SK-N-MC (cell line): ENCODE measurements around the gene TMEM132E.

Source experiments
- DNase-seq: peaks from one replicate; pipeline ENCODE4 v3.0.0-alpha.2; 2011; ENCODE audit warnings: low read depth, low spot score
- H3K27ac ChIP-seq: fragments of 200-600 bp; sonication (generic); 2 replicates; pipeline ENCODE4 v1.5.1; 2016; ENCODE audit warnings: mixed run types
- H3K36me3 ChIP-seq: fragments of 200-600 bp; sonication (generic); 2 replicates; pipeline ENCODE4 v1.6.1; 2017; ENCODE audit warnings: antibody characterized with exemption, low read length, mixed read lengths; ENCODE audit not compliant: insufficient read depth
- H3K4me3 ChIP-seq: fragments of 200-600 bp; sonication (generic); 2 replicates; pipeline ENCODE4 v1.5.1; 2016
- H3K9ac ChIP-seq: fragments of 200-600 bp; sonication (generic); 2 replicates; pipeline ENCODE4 v1.8.0; 2017; ENCODE audit warnings: mixed run types, mixed read lengths; ENCODE audit not compliant: insufficient read length
- H3K9me3 ChIP-seq: fragments of 200-600 bp; sonication (generic); 2 replicates; pipeline ENCODE4 v1.6.1; 2017; ENCODE audit warnings: low read depth, mild to moderate bottlenecking, antibody characterized with exemption, low read length, moderate library complexity, mixed read lengths
- EZH2 ChIP-seq: fragments of 200-600 bp; sonication (generic); IDR thresholded peaks from one replicate; pipeline ENCODE4 v1.6.1; 2017; ENCODE audit warnings: antibody characterized with exemption
- FOXP2 ChIP-seq: optimal IDR thresholded peaks from 2 replicates; pipeline ENCODE3; 2011; ENCODE audit warnings: mild to moderate bottlenecking, moderate library complexity; ENCODE audit not compliant: insufficient read depth; ENCODE audit errors: extremely low read length, control extremely low read depth
- POLR2AphosphoS5 ChIP-seq: IDR thresholded peaks from 2 replicates; pipeline ENCODE4 v1.6.1; 2012; ENCODE audit warnings: mild to moderate bottlenecking, low read depth, low read length, borderline replicate concordance

TMEM132E gene

DNA sequence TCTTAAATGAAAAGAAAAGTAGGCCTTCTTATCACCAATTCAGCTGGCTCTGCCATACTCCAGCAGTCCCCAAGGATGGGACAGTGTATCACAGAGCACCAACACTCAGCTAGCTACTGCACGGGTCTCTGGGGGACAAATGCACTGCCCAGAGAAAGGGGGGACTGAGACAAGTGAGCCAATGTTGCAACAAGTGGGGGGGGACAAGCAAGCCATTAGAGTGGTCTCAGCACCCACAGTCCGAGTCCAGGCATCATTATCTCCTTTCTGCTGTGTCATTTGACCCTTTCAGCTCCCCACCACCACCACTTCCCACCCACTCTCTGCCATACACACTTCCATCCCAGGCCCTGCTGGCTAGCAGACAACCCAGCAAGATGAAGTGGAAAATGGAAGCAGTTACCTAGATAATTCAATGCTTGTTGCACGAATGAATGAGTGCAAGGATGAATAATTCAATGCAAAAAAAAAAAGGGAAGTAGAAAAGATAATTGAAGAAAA is 7.0 kb downstream of the TMEM132E start:
- no peak for DNase-seq
- Histone ChIP-seq H3K4me3 (no peak overlapping the region), H3K9me3 (no peaks in the 10 kb centered on the region), H3K36me3 (no peaks in the 10 kb centered on the region), H3K27ac (no peak overlapping the region), H3K9ac (no peak overlapping the region)
- TF ChIP-seq FOXP2: no peak
- no peak for TF ChIP-seq POLR2AphosphoS5
- no peak for TF ChIP-seq EZH2

DNA sequence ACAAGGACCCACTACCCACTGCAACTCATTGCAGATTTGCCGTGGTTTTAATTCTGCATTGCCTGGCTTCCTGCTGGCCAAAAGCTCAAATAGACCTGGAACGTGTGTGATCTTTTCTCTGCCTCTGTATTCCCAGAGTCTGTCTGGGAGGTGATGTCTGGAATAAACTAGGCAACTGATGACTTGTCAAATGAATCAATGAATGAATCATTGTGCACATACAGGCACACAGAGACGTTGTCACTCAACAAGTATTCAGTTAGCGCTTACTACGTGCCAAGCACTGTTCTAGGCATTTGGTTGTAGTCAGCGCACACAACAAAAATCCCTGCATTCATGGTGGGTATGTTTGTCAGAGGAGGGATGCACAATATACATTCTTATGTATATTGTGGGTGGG is 8.9 kb downstream of the TMEM132E start:
- no peaks in the 10 kb centered on the region for H3K9me3 ChIP-seq
- H3K36me3 ChIP-seq: no peaks in the 10 kb centered on the region
- no peak overlapping the region for H3K4me3 ChIP-seq
- no peak for DNase-seq
- no peak overlapping the region for H3K27ac ChIP-seq
- no peak overlapping the region for H3K9ac ChIP-seq
- TF ChIP-seq FOXP2 (no peak), EZH2 (no peak), POLR2AphosphoS5 (no peak)

DNA sequence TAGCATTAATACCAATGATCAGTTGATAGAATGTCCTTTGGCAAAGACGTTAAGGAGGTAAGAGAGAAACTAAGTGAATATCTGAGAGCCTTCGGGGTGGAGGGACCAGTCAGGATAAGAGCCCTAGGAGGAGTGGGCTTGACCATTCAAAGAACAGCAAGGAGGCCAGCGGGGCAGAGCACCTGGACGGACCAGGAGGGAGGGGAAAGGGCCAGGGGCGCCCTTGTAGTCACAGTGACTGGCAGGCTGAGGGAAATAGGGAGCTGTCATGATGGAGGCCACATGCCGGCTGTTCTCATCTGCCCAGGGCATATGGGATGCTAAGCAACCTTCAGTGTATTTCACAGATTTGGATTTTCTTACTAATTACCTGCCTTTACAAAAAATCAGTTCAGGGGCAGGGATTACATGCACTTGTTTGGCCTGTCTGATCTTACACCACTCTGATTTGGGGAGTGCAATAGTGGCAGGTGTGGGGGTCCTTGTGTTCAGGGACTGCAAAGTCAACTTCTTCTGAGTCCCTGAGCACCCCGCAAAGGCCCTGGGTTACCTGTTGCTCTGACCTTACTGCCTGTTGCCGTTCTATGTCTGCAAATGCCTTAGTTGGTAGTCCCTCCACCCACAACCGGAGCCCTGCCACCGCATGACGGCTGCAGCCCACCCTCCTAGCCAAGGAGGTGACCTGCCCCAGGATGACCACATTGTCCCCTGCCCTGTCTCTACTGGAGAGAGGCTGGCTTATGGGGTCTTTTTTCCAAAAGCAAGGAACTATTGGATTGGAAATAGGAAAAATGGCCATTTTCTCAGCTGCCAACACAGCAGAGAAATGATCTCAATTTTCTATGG is 10.0 kb downstream of the TMEM132E start:
- no peak for DNase-seq
- no peaks in the 10 kb centered on the region for H3K9me3 ChIP-seq
- no peak overlapping the region for H3K4me3 ChIP-seq
- no peak for TF ChIP-seq FOXP2
- no peak for TF ChIP-seq EZH2
- no peak for TF ChIP-seq POLR2AphosphoS5
- H3K36me3 ChIP-seq: no peaks in the 10 kb centered on the region
- no peak overlapping the region for H3K9ac ChIP-seq
- H3K27ac ChIP-seq: no peak overlapping the region

DNA sequence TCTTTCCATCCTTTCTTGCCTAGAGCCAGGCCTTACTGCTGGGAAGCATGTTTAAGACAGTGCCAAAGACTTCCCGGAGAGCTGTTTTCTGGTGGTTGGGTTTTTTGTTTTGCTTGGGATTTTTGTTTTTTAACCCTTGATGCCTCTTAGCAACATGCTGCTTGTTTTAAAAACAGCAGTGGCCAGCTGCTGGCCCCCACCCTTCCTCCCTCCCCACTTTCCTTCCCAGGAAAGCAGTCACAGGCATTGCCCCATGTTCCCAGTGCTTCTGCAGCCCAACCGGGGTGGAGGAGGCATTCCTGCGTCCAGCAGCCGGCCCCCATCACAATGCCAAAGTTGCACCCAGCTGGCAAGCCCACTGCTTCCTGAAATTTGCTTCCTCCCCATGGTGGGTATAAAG is 12.6 kb downstream of the TMEM132E start:
- Histone ChIP-seq H3K9ac (no peak overlapping the region), H3K36me3 (no peaks in the 10 kb centered on the region), H3K4me3 (no peak overlapping the region), H3K9me3 (no peaks in the 10 kb centered on the region), H3K27ac (no peak overlapping the region)
- no peak for TF ChIP-seq POLR2AphosphoS5
- no peak for DNase-seq

DNA sequence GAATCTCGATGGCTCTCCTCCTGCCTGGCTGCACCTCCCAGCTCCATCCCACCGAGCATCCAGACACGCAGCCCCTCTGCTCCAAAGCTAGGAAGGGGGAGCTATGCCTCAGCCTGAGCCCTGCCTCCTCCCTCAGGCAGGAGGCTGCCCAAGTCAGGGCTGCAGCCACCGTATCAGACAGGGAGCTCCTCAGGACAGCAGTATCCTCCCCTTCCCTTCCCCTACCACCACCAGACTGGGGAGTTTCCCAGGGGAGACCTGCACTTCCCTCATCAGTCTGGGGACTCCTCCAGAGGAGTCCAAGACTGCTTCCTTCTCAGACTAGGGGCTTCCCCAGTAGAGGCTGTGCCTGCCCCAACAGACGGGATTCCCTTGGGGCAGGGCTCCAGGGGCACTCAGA is 17.5 kb downstream of the TMEM132E start:
- no peak for DNase-seq
- TF ChIP-seq POLR2AphosphoS5 (no peak), EZH2 (no peak), FOXP2 (no peak)
- Histone ChIP-seq H3K27ac (no peak overlapping the region), H3K9ac (no peak overlapping the region), H3K9me3 (no peaks in the 10 kb centered on the region), H3K36me3 (no peaks in the 10 kb centered on the region), H3K4me3 (no peak overlapping the region)

DNA sequence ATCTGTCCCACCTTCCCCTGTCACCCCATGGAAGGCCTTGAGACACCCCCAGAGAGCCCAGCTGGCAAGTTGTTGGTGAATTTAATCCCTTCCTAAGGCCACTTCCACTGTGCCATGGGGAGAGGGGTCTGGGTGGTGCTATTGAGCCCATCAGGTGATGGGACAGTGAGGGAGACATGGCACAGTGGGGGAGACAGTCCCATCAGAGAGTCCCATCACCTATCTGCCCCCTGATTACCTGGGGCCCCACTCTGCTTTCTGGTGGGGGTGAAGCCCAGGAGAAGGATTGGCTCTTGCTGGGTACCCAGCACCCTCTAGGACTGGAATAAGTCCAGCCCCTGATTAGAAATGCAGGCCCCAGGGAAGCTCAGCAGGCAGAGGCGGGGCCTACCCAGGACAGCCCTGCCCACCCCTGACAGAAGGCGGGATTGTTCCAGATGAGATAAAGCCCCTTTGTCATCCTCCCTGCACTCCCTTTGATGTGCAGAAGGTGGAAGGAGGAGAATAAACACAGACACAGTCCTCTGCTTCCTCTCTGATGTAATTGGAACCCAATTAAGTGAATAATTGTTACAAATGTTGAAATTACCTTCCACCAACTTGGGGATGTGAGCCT is 18.9 kb downstream of the TMEM132E start:
- no peak overlapping the region for H3K9ac ChIP-seq
- no peaks in the 10 kb centered on the region for H3K9me3 ChIP-seq
- no peaks in the 10 kb centered on the region for H3K36me3 ChIP-seq
- no peak for TF ChIP-seq EZH2
- no peak for DNase-seq
- no peak overlapping the region for H3K27ac ChIP-seq
- no peak overlapping the region for H3K4me3 ChIP-seq

DNA sequence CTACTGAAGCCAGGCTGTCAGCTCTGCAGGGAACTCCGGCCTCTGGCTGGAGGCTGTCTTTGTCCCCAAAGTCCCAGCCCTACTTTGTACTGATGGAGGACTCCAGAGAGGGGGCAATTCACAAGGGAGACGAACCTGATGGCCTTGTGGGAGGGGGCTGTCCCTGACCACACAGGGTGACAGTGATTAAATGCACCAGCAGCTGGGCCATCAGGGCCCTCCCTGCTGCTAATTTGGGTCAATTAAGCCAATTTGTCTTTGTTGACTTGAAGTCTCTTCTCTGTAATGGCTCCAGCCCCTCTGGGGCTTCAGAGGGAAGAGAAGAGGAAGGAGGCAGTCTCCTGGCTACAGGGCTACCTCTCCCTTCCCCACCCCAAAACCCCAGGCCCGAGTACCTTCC is 22.0 kb downstream of the TMEM132E start:
- no peak for TF ChIP-seq FOXP2
- TF ChIP-seq EZH2: no peak
- no peak for TF ChIP-seq POLR2AphosphoS5
- H3K9me3 ChIP-seq: no peaks in the 10 kb centered on the region
- no peak overlapping the region for H3K4me3 ChIP-seq
- no peak overlapping the region for H3K27ac ChIP-seq
- H3K36me3 ChIP-seq: no peaks in the 10 kb centered on the region
- no peak overlapping the region for H3K9ac ChIP-seq
- no peak for DNase-seq

DNA sequence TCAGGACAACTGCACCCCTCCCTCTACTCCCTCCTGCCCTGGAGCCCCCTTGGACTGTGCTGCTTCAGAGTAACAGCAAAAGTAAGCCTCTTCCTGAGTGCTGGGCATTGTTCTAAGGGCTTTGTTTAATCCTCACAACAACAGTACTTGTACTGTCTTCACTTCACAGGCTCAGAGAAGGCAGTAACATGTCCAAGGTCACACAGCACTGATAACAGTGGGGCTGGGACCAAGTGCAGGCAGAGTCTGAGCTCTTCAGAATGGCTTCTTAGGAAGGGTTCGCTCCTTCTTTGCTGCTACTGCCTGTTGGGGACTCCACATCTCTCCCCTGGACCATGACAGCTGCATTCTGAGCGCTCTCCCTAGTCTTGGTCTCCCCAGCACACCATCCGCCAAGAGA is 24.6 kb downstream of the TMEM132E start:
- no peak overlapping the region for H3K4me3 ChIP-seq
- H3K36me3 ChIP-seq: no peaks in the 10 kb centered on the region
- H3K9ac ChIP-seq: no peak overlapping the region
- DNase-seq: no peak
- H3K27ac ChIP-seq: no peak overlapping the region
- H3K9me3 ChIP-seq: no peaks in the 10 kb centered on the region
- no peak for TF ChIP-seq FOXP2
- no peak for TF ChIP-seq EZH2
- TF ChIP-seq POLR2AphosphoS5: no peak

DNA sequence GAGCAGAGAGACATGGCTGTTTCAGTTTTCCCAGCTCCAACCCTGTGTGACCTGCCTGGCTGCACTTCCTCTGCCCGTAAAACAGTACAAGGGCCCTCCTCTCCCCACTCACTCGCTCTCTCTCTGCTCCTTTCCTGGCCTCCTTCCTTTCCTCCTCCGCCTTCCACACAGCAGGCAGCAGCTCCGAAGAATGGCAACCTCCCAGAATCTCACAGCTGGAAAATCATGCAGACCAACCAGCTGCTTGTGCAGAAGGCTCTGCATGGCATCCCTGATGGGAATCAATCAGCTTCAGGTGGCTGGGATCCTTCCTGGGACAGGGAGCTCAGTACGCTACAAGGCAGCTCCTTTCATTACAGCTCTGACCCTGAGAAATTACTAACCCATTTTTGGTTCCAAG is 27.4 kb downstream of the TMEM132E start:
- Histone ChIP-seq H3K27ac (no peak overlapping the region), H3K4me3 (no peak overlapping the region), H3K36me3 (no peaks in the 10 kb centered on the region), H3K9me3 (no peaks in the 10 kb centered on the region), H3K9ac (no peak overlapping the region)
- DNase-seq: no peak
- TF ChIP-seq EZH2 (no peak), FOXP2 (no peak), POLR2AphosphoS5 (no peak)
